Mononuclear cell (primary cell): ENCODE measurements around the gene AP5Z1. TPM values are rescaled to one million over a fixed set of nuclear protein-coding genes. Genes with fewer than 3 reads are reported as not detected.
A peak's percentile ranks its signal among the peaks of the same experiment; 100 is the strongest.

ENCODE experiments used
- H3K27me3 ChIP-seq: 2 replicates; pipeline ENCODE4 v1.6.0; 2011; ENCODE audit warnings: low read length, control low read depth; ENCODE audit not compliant: insufficient read depth
- H3K4me1 ChIP-seq: 2 replicates; pipeline ENCODE4 v1.5.1; 2011; ENCODE audit warnings: mild to moderate bottlenecking, low read length, control low read depth; ENCODE audit not compliant: insufficient read depth
- H3K4me3 ChIP-seq: 2 replicates; pipeline ENCODE4 v1.5.1; 2011; ENCODE audit warnings: mild to moderate bottlenecking, low read length, moderate library complexity
- H3K9me3 ChIP-seq: 2 replicates; pipeline ENCODE4 v1.5.1; 2011; ENCODE audit warnings: low read depth, mild to moderate bottlenecking, control low read depth, low read length
- total RNA-seq: library from RNA; depleted of rRNA; stranded (reverse); fragments of >200 nt; gene quantifications from one replicate; pipeline ENCODE4 v1.2.3, GENCODE V29; 2012

The AP5Z1 gene
- total RNA-seq, 1 donor, result 34.5 TPM

GRCh38 chr7:4770886-4771285 is 4.5 kb upstream of the AP5Z1 start:
- peaks cover 13% of the 10 kb centered on the region for H3K4me1 ChIP-seq
- H3K27me3 ChIP-seq, result no peaks in the 10 kb centered on the region
- H3K4me3 ChIP-seq, result no peak overlapping the region
- H3K9me3 ChIP-seq, result no peaks in the 10 kb centered on the region

- Histone ChIP-seq H3K4me3 (no peak overlapping the region), H3K27me3 (no peaks in the 10 kb centered on the region), H3K9me3 (no peaks in the 10 kb centered on the region), H3K4me1 (peaks cover 21% of the 10 kb centered on the region)
Measured at GRCh38 chr7:4771737-4772136, 3.7 kb upstream of the AP5Z1 start.

GRCh38 chr7:4772306-4772705 is 3.1 kb upstream of the AP5Z1 start:
- no peaks in the 10 kb centered on the region for H3K27me3 ChIP-seq
- H3K4me3 ChIP-seq, result no peak overlapping the region
- peaks cover 26% of the 10 kb centered on the region for H3K4me1 ChIP-seq
- no peaks in the 10 kb centered on the region for H3K9me3 ChIP-seq

- no peaks in the 10 kb centered on the region for H3K27me3 ChIP-seq
- H3K9me3 ChIP-seq, result no peaks in the 10 kb centered on the region
- H3K4me3 ChIP-seq, result no peak overlapping the region
- peaks cover 37% of the 10 kb centered on the region for H3K4me1 ChIP-seq
Measured at GRCh38 chr7:4774007-4774406, 1.4 kb upstream of the AP5Z1 start.

GRCh38 chr7:4774658-4775249 is 669 bp upstream of the AP5Z1 start:
- Histone ChIP-seq H3K9me3 (no peaks in the 10 kb centered on the region), H3K27me3 (no peaks in the 10 kb centered on the region), H3K4me1 (peaks cover 37% of the 10 kb centered on the region), H3K4me3 (peak overlapping the region; percentile 98)

- H3K4me1 ChIP-seq, result peaks cover 37% of the 10 kb centered on the region
- H3K27me3 ChIP-seq, result no peaks in the 10 kb centered on the region
- peak overlapping the region; percentile 98 for H3K4me3 ChIP-seq
- H3K9me3 ChIP-seq, result no peaks in the 10 kb centered on the region
Measured at GRCh38 chr7:4775848-4776623, 613 bp downstream of the AP5Z1 start.

- no peaks in the 10 kb centered on the region for H3K9me3 ChIP-seq
- H3K4me1 ChIP-seq, result peaks cover 32% of the 10 kb centered on the region
- no peak overlapping the region for H3K4me3 ChIP-seq
- H3K27me3 ChIP-seq, result no peaks in the 10 kb centered on the region
Measured at GRCh38 chr7:4779118-4779517, 3.7 kb downstream of the AP5Z1 start.

GRCh38 chr7:4781366-4782069 is 6.1 kb downstream of the AP5Z1 start:
- Histone ChIP-seq H3K4me3 (no peak overlapping the region), H3K4me1 (peaks cover 18% of the 10 kb centered on the region), H3K9me3 (no peaks in the 10 kb centered on the region), H3K27me3 (no peaks in the 10 kb centered on the region)

- Histone ChIP-seq H3K27me3 (no peaks in the 10 kb centered on the region), H3K4me3 (no peak overlapping the region), H3K9me3 (no peaks in the 10 kb centered on the region), H3K4me1 (peaks cover 8% of the 10 kb centered on the region)
Measured at GRCh38 chr7:4782333-4783291, 7.2 kb downstream of the AP5Z1 start.

- H3K4me1 ChIP-seq, result peaks cover 2% of the 10 kb centered on the region
- H3K9me3 ChIP-seq, result no peaks in the 10 kb centered on the region
- H3K27me3 ChIP-seq, result no peaks in the 10 kb centered on the region
- H3K4me3 ChIP-seq, result no peak overlapping the region
Measured at GRCh38 chr7:4783292-4783652, 7.8 kb downstream of the AP5Z1 start.

GRCh38 chr7:4783762-4784351 is 8.4 kb downstream of the AP5Z1 start:
- Histone ChIP-seq H3K4me1 (no peaks in the 10 kb centered on the region), H3K4me3 (no peak overlapping the region), H3K27me3 (no peaks in the 10 kb centered on the region)

GRCh38 chr7:4784799-4785198 is 9.4 kb downstream of the AP5Z1 start:
- H3K9me3 ChIP-seq, result no peaks in the 10 kb centered on the region
- H3K4me3 ChIP-seq, result no peak overlapping the region
- H3K27me3 ChIP-seq, result no peaks in the 10 kb centered on the region
- no peaks in the 10 kb centered on the region for H3K4me1 ChIP-seq

More at GRCh38 chr7:4783762-4784351, 8.4 kb downstream of the AP5Z1 start:
- no peaks in the 10 kb centered on the region for H3K9me3 ChIP-seq

GRCh38 chr7:4785371-4785770 is 9.9 kb downstream of the AP5Z1 start:
- no peak overlapping the region for H3K4me3 ChIP-seq
- no peaks in the 10 kb centered on the region for H3K27me3 ChIP-seq
- no peaks in the 10 kb centered on the region for H3K9me3 ChIP-seq
- H3K4me1 ChIP-seq, result no peaks in the 10 kb centered on the region

GRCh38 chr7:4786015-4786414 is 10.6 kb downstream of the AP5Z1 start:
- H3K9me3 ChIP-seq, result no peaks in the 10 kb centered on the region
- H3K4me1 ChIP-seq, result no peaks in the 10 kb centered on the region
- H3K27me3 ChIP-seq, result no peaks in the 10 kb centered on the region
- H3K4me3 ChIP-seq, result no peak overlapping the region
